Bone marrow (tissue), 2 donors: ENCODE data around the gene CMTR1.
A peak's percentile ranks its signal among the peaks of the same experiment; 100 is the strongest.
"Not testable (repeated sequence)": the region's sequence is repeated elsewhere in the genome, so short reads cannot be mapped to it uniquely, and the experiment has no call there.

Source experiments
- DNase-seq, 2 donors: peaks; one replicate each; lab custom pipeline; 2025; lab: John Stamatoyannopoulos, UW

The CMTR1 gene

GRCh38 chr6:37491830-37492208, 58.8 kb downstream of the CMTR1 start:
- DNase-seq, result no peak

DNA sequence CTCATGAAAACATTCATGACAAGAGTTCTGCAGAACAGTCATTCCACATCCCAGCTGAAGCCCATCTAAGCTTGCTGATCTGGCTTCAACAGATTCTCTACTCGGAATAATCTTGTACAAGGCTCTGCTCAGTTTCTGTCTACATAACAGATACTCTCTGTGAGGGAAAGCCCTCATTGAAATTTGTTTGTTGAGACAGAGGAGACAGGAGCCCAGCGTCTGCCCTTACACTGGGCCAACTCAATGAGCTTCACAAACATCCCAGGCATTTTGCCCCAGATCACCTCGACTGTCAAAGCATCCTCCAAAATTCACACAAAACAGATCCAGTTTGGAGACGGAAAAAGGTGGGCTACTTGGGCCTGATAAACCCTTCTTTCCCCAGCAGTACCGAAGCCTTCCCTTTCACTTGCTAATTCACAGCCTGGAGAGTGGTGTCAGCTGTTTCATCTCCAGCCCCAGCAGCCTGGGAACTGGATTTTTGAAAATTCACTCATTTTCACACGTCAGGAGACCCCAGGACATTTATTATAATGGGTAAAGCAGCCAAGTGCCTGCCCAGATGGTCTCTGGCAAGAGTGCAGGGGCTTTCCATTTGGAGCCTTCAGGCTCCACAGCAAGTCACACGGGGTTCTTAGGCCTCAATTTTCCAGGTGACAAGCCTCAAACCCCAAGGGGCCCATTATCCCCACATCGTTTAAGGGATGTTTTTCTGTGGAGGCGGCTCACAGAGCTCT, 59.4 kb downstream of the CMTR1 start:
- no peak for DNase-seq

DNA sequence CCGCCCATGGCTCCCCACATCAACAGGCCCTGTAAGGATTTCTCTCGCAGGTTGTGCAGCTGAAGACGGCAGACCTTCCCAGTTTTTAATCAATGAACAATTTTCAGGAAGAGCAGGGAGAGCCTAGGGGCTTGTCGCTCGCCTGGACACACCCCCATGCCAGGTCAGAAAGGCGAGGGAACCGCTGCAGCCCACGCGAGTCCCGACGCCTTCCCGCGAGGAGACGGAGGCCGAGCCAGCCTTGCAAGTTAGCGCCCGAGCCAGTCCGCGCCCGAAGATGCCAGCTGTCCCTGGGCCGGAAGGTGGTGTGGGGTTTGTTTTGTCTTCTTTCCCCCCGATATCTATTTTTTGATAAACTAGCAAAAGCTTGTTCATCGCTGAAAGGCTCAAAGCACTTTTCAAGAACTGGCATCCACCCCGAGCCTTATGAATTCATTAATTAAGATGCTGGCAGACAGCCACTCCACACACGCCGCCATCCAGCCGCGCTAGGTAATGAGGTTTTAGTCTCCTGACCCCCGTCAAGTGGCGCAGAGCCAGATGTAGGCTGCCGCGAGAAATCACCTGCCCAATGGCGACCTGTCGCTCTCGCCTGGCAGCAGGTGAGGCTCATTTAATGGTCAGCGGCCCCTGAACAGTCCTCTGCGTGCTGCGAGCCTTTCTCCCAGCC, 60.1 kb downstream of the CMTR1 start:
- no peak for DNase-seq

DNA sequence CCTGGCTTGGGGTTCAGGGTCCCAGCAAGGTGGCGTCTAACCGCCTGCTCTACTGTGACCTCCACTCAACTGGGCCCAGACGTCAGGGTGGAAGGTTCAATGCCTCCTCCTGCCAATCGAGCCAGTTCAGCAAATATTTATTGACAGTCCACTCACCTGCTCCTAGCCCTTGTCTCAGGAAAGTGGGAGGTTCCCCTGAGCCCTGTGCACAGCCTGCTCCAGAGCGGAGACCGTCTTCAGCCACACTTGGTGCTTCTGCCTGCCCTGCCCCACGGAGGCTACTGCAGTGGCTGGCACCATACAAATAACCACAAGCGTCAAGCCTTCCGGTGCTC, 60.6 kb downstream of the CMTR1 start:
- no peak for DNase-seq

DNA sequence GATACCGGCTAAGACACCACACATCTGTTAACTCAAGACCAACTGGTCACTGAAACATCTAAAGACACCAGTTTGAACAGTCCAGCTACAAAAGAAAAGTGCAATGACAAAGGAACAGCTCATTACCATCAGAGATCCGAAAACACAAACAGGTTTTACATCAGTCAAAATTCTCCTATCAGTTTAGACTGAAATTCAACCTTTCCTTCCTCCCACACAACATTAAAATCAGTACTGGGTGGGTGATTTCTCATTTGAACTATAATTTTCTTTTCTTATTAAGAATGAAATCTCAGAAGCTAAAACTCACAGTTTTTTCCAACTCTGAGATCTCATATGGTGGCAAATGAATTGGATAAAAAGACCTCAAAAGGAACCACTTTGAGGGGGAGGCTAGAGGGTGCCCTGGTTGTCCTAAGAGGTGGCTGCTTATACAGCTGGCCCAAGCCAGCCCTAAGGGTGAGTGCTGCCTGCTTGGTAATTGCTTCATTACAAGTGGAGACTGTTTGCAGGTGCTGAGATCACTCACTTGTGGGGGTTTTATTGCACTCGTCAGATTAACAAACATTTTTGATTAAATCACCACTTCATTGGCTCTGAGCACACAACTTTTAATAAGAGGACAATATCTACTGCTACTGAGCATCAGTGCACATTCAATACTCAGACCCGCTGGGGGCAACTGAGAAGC, 62.4 kb downstream of the CMTR1 start:
- DNase-seq, result no peak

DNA sequence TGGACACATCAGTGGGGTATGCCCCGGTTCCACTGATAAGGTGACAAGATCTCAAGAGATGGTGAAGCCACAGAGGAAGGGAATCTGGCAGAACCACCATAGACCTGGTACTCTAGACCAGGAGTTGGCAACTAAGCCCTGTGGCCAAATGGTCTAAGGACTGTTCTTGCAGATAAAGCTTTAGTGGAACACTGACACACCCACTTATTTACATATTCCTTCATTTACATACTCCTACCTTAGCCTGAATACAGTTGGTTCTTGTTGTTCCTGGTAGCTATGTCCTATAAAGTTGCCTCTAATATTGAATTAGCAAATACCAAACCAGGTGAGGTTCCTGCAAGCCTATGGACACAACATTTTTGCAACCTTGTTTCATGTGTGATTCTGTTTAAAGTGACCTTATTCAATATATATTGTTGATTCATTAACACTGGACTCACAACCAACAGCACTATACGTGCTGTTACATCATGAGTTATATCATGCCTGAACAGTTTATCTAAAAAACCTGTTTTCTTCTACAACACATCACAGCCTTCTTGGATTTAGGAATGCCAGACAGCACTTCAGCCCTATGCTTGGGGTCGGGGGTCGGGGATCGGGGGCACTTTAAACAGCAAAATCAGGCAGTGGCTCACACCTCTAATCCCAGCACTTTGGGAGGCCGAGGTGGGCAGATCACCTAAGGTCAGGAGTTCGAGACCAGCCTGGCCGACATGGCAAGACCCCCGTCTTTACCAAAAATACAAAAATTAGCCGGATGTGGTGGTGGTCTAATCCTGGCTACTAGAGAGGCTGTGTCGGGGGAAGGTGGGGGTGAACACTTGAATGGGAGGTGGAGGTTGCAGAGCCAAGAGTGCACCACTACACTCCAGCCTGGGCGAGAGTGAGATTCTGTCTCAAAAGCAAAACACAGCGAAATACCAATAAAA, 64.2 kb downstream of the CMTR1 start:
- no peak for DNase-seq

GRCh38 chr6:37499433-37500293, 66.6 kb downstream of the CMTR1 start, which contains the start of gene CCDC167:
CCDC167 (minus strand) TSS chr6:37499893; CDS start chr6:37499863, 30 bp downstream.
- peak; percentile 80 to 92 for DNase-seq

- no peak for DNase-seq
These were observed 67.2 kb downstream of the CMTR1 start for GRCh38 chr6:37500294-37500608.

DNA sequence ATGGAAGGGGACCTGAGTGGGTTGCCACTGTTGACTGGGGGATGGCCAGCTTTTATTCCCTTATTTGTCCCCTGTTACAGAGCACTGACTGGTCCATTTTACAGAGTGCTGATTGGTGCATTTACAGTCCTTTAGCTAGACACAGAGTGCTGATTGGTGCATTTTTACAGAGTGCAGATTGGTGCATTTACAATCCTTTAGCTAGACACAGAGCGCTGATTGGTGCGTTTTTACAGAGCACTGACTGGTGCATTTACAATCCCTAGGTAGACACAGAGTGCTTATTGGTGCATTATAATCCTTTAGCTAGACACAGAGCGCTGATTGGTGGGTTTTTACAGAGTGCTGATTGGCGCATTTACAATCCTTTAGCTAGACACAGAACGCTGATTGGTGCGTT, 67.9 kb downstream of the CMTR1 start:
- DNase-seq, result not testable (repeated sequence)

DNA sequence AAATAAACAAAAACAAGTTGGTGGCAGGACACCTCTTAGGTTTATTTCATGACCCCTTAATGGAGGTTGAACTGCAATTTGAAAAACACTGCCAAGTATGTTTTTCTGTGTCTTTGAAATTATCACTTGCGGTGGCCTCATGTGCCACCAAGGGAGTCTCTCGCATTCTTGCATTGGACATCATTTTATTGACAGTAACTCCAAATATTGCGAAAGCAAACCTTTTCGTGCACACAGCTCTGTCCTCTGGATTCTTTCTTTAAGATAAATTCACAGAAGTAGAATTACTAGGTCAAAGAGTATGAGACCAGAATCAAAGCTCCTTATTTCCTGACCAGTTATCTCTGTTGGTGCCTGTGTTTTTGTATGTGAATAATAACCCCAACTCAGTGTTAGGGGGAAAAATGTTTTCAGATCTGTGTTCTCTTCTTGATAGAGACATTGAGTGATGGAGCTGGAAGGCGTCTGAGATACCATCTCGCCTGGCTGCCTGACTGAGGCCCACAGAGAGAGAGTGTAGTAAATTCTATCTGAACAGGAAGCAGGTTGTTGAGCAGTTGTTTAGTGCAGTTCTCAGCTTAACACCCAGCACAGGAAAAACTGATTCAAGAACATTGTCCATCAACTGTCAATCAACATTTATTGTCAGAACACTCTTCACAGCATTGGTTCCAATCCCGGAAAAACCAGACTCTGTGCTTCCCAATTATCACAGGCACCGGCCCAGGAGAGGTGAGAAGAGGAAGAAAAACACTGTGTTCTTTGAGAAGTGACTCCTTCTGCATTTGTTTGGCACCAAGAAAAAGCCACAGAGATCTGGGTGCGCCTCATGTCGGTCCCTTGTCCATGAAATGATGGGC, 68.8 kb downstream of the CMTR1 start:
- peak in 1 of 2 donors; percentile 50 for DNase-seq

- DNase-seq, result no peak
These were observed 69.8 kb downstream of the CMTR1 start for GRCh38 chr6:37502703-37503291.

DNA sequence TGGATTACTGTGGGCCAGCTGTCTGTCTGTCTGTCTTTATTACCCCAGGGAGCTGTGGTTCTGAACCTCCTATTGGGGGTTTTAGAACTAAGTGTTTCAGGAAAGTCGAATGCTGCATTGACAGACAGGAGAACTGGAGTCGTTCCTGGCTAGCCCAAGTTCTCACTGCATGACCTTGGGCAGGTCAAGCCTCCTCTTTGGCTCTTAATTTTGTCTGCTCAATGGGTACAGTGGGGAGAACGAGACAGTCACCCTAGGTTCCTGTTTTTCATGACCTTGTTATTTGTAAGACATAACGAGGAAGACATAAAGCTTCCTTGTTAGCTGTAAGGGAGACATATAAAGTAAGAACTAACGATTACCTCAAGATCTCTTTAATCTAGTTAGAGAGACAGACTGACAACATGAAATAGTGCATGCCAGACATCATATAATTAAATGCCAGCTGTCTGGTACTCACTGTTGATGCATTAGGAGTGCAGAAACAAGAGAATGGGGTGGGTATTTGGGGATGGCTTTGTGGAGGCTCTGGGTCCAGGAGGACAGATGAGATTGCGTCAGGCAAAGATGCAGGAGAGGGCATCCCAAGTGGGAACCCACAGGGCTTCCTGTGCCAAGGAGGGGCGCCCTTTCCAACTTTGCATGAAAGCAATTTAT, 70.4 kb downstream of the CMTR1 start:
- peak in 1 of 2 donors; percentile 28 for DNase-seq

DNA sequence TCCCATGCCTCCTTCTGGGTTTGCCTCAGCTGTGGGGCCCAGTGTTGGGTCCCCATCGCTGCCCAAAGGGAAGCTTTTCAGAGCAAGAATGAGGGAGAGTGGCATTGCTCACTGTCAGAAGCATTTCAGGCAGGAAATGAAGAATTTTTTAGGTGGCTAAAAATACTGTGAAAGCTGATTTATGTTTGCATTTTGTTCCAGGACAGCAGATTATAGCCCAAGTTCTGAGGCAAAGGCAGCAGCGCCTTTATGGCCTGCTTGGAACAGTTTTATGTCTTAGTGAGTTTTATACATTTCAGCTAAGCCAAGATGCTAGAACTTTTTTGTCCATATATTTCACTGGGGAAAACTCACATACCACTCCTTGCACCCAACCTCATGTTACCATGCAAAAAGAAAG, 71.0 kb downstream of the CMTR1 start:
- DNase-seq, result no peak

DNA sequence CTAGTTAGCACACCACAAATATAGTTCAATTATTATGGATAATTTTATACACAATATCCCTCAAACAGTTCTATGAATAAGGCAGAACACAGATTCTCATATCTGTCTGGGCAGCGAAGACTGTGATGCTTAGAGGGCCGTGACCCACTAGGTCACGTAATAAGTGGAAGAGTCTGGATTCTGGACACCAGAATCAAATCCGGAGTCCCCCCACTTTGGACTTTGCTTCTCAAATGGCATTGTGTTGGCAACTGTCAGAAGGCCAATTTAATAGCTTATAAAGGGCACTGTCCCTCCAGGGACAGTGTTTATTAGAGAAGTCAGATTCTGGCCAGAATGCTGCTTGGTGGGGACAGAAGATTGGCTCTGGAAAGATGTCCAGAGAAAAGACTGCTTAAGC, 73.5 kb downstream of the CMTR1 start:
- no peak for DNase-seq

- DNase-seq, result no peak
These were observed 74.1 kb downstream of the CMTR1 start for GRCh38 chr6:37507077-37507476.

- DNase-seq, result no peak
These were observed 74.8 kb downstream of the CMTR1 start for GRCh38 chr6:37507690-37508421.

- no peak for DNase-seq
These were observed 78.2 kb downstream of the CMTR1 start for GRCh38 chr6:37511201-37511600.

GRCh38 chr6:37511910-37512399, 78.9 kb downstream of the CMTR1 start:
- no peak for DNase-seq
